WTC11 (cell line): ENCODE measurements around the gene LAMA2. TPM values are rescaled to one million over a fixed set of nuclear protein-coding genes. Genes with fewer than 3 reads are reported as not detected.
A peak's percentile ranks its signal among the peaks of the same experiment; 100 is the strongest.

Experiments used
- ATAC-seq: fragments of 200-7000 bp; cut with Tn5 transposase; 2 replicates; pipeline ENCODE4 v1.10.0; 2021; ENCODE audit warnings: mild to moderate bottlenecking, moderate library complexity
- CTCF ChIA-PET: fragments of 300-600 bp; sonication (Branson Sonifier 250); formaldehyde crosslinking; loops from one replicate; lab custom pipeline; 2021; ENCODE audit warnings: antibody characterized with exemption; lab: Charles Lee
- POLR2A ChIA-PET: fragments of 350-600 bp; sonication (Branson Sonifier 250); formaldehyde crosslinking; loops from one replicate; lab custom pipeline; 2021; ENCODE audit warnings: antibody characterized with exemption; lab: Charles Lee
- DNase-seq: peaks from one replicate; pipeline ENCODE4 v3.0.0; 2021; ENCODE audit warnings: low spot score
- H3K27ac Mint-ChIP-seq: 2 replicates; pipeline ENCODE4 v1.8.0; 2021; ENCODE audit warnings: mixed read lengths
- H3K27me3 Mint-ChIP-seq: 2 replicates; pipeline ENCODE4 v1.8.0; 2021; ENCODE audit warnings: low read depth, mild to moderate bottlenecking, moderate library complexity, mixed read lengths
- H3K36me3 Mint-ChIP-seq: 2 replicates; pipeline ENCODE4 v1.8.0; 2021; ENCODE audit warnings: mixed read lengths
- H3K4me1 Mint-ChIP-seq: 2 replicates; pipeline ENCODE4 v1.8.0; 2022; ENCODE audit warnings: mixed read lengths
- H3K4me3 Mint-ChIP-seq: 2 replicates; pipeline ENCODE4 v1.8.0; 2021; ENCODE audit warnings: mild to moderate bottlenecking, moderate library complexity, mixed read lengths
- H3K9me3 Mint-ChIP-seq: 2 replicates; pipeline ENCODE4 v1.8.0; 2021; ENCODE audit warnings: mixed read lengths
- CBFB ChIP-seq: sonication (generic); formaldehyde crosslinking; IDR thresholded peaks from 2 replicates; pipeline ENCODE4 v1.8.1; 2022; ENCODE audit warnings: mild to moderate bottlenecking, low read depth, missing genetic modification reagents
- E2F4 ChIP-seq: sonication (generic); formaldehyde crosslinking; IDR thresholded peaks from 2 replicates; pipeline ENCODE4 v1.8.1; 2022; ENCODE audit warnings: low read depth, mild to moderate bottlenecking, moderate library complexity, missing genetic modification reagents, borderline replicate concordance
- ELF4 ChIP-seq: sonication (generic); formaldehyde crosslinking; IDR thresholded peaks from 2 replicates; pipeline ENCODE4 v1.8.1; 2022; ENCODE audit warnings: low read depth, mild to moderate bottlenecking, moderate library complexity, missing genetic modification reagents
- FOXJ3 ChIP-seq: sonication (generic); formaldehyde crosslinking; IDR thresholded peaks from 2 replicates; pipeline ENCODE4 v1.9.0; 2021; ENCODE audit warnings: missing genetic modification reagents, mild to moderate bottlenecking, borderline replicate concordance
- GRHL2 ChIP-seq: fragments of 250-450 bp; sonication (Bioruptor Pico); IDR thresholded peaks from 2 replicates; pipeline ENCODE4 v1.8.0; 2022; ENCODE audit warnings: mild to moderate bottlenecking, moderate library complexity; ENCODE audit not compliant: insufficient replicate concordance, severe bottlenecking
- IRF1 ChIP-seq: sonication (generic); formaldehyde crosslinking; IDR thresholded peaks from 2 replicates; pipeline ENCODE4 v1.8.0; 2023; ENCODE audit warnings: missing genetic modification reagents
- JUN ChIP-seq: sonication (generic); formaldehyde crosslinking; IDR thresholded peaks from 2 replicates; pipeline ENCODE4 v1.8.0; 2023; ENCODE audit warnings: mild to moderate bottlenecking, missing genetic modification reagents
- MLX ChIP-seq: sonication (generic); formaldehyde crosslinking; IDR thresholded peaks from 2 replicates; pipeline ENCODE4 v1.8.1; 2023; ENCODE audit warnings: mild to moderate bottlenecking, missing genetic modification reagents, moderate library complexity
- MXD4 ChIP-seq: fragments of 250-450 bp; sonication (Bioruptor Pico); IDR thresholded peaks from 2 replicates; pipeline ENCODE4 v1.8.0; 2021; ENCODE audit warnings: mild to moderate bottlenecking, moderate library complexity, borderline replicate concordance
- MYBL2 ChIP-seq: sonication (generic); formaldehyde crosslinking; IDR thresholded peaks from 2 replicates; pipeline ENCODE4 v1.8.1; 2023; ENCODE audit warnings: mild to moderate bottlenecking, moderate library complexity, missing genetic modification reagents
- NFE2L1 ChIP-seq: sonication (generic); formaldehyde crosslinking; IDR thresholded peaks from 2 replicates; pipeline ENCODE4 v1.8.1; 2023; ENCODE audit warnings: missing genetic modification reagents
- OVOL2 ChIP-seq: fragments of 250-450 bp; sonication (Bioruptor Pico); IDR thresholded peaks from 2 replicates; pipeline ENCODE4 v1.9.0; 2021; ENCODE audit warnings: mild to moderate bottlenecking, borderline replicate concordance
- TEAD1 ChIP-seq: sonication (generic); formaldehyde crosslinking; IDR thresholded peaks from 2 replicates; pipeline ENCODE4 v1.8.0; 2022; ENCODE audit warnings: mild to moderate bottlenecking, missing genetic modification reagents
- ZMAT4 ChIP-seq: fragments of 250-450 bp; sonication (Bioruptor Pico); IDR thresholded peaks from 2 replicates; pipeline ENCODE4 v1.9.0; 2021; ENCODE audit warnings: mild to moderate bottlenecking
- ZNF138 ChIP-seq: sonication (generic); formaldehyde crosslinking; conservative IDR thresholded peaks from 2 replicates; pipeline ENCODE4 v1.8.1; 2022; ENCODE audit warnings: mild to moderate bottlenecking, moderate library complexity, missing genetic modification reagents
- ZNF232 ChIP-seq: sonication (generic); formaldehyde crosslinking; IDR thresholded peaks from 2 replicates; pipeline ENCODE4 v1.8.0; 2022; ENCODE audit warnings: mild to moderate bottlenecking, missing genetic modification reagents
- ZNF263 ChIP-seq: sonication (generic); formaldehyde crosslinking; IDR thresholded peaks from 2 replicates; pipeline ENCODE4 v1.8.1; 2022; ENCODE audit warnings: low read depth, mild to moderate bottlenecking, moderate library complexity, missing genetic modification reagents
- ZNF317 ChIP-seq: sonication (generic); formaldehyde crosslinking; IDR thresholded peaks from 2 replicates; pipeline ENCODE4 v1.8.1; 2023; ENCODE audit warnings: low read depth, mild to moderate bottlenecking, moderate library complexity, missing genetic modification reagents, borderline replicate concordance
- ZNF396 ChIP-seq: fragments of 250-450 bp; sonication (Bioruptor Pico); IDR thresholded peaks from 2 replicates; pipeline ENCODE4 v1.8.0; 2021; ENCODE audit warnings: mild to moderate bottlenecking, moderate library complexity, borderline replicate concordance
- ZNF423 ChIP-seq: fragments of 250-450 bp; sonication (Bioruptor Pico); IDR thresholded peaks from 2 replicates; pipeline ENCODE4 v2.1.2; 2022; ENCODE audit warnings: mild to moderate bottlenecking, moderate library complexity
- ZNF512 ChIP-seq: sonication (generic); formaldehyde crosslinking; IDR thresholded peaks from 2 replicates; pipeline ENCODE4 v1.8.1; 2022; ENCODE audit warnings: missing genetic modification reagents, borderline replicate concordance
- ZNF532 ChIP-seq: fragments of 250-450 bp; sonication (Bioruptor Pico); IDR thresholded peaks from 2 replicates; pipeline ENCODE4 v1.9.0; 2021; ENCODE audit warnings: mild to moderate bottlenecking, borderline replicate concordance
- total RNA-seq: library from RNA; stranded (reverse); gene quantifications from 3 replicates; pipeline ENCODE4 v1.2.3, GENCODE V29; 2021

The LAMA2 gene
- total RNA-seq, 1 experiment from 2014 or later: 6.6 TPM

GRCh38 chr6:129552413-129552812 lies 669.5 kb downstream of the LAMA2 start:
- POLR2A ChIA-PET: no interaction called here
- Mint-ChIP-seq H3K4me1 (0 out of 2 replicates have a peak, but pooled peaks cover 2% of the 10 kb centered on the region), H3K36me3 (no peaks in the 10 kb centered on the region), H3K27me3 (no peaks in the 10 kb centered on the region), H3K9me3 (no peaks in the 10 kb centered on the region), H3K27ac (no peak overlapping the region), H3K4me3 (no peak overlapping the region)
- CTCF ChIA-PET: interaction anchor here (0.8 to 1.3 kb wide), 2 partner anchors 53 to 54 kb away, joined by 3 to 4 read pairs; no protein-coding TSS in a partner anchor
- no peak for DNase-seq
- ATAC-seq: peak; percentile 61; the same call in 1 of the 2 replicates
- no peak for TF ChIP-seq TEAD1 (CRISPR knock-in tag)
- no peak for TF ChIP-seq FOXJ3 (CRISPR knock-in tag)
- TF ChIP-seq ZNF232: no peak
- TF ChIP-seq ZNF423 (CRISPR knock-in tag): no peak
- TF ChIP-seq IRF1 (CRISPR knock-in tag): no peak
- no peak for TF ChIP-seq MXD4 (CRISPR knock-in tag)
- no peak for TF ChIP-seq ZNF532 (CRISPR knock-in tag)
- no peak for TF ChIP-seq ZNF396 (CRISPR knock-in tag)
- TF ChIP-seq ZNF512 (CRISPR knock-in tag): no peak
- no peak for TF ChIP-seq MLX (CRISPR knock-in tag)
- no peak for TF ChIP-seq NFE2L1
- TF ChIP-seq ELF4: no peak
- TF ChIP-seq ZMAT4 (CRISPR knock-in tag): no peak
- TF ChIP-seq ZNF317 (CRISPR knock-in tag): no peak
- TF ChIP-seq OVOL2 (CRISPR knock-in tag): no peak

GRCh38 chr6:129555206-129555832 lies 672.4 kb downstream of the LAMA2 start:
- DNase-seq (no peak), ATAC-seq (peak; percentile 48)
- Mint-ChIP-seq H3K9me3 (no peaks in the 10 kb centered on the region), H3K27ac (no peak overlapping the region), H3K4me3 (no peak overlapping the region), H3K4me1 (0 out of 2 replicates have a peak, but pooled peaks cover 2% of the 10 kb centered on the region), H3K27me3 (no peaks in the 10 kb centered on the region), H3K36me3 (no peaks in the 10 kb centered on the region)
- POLR2A ChIA-PET: no interaction called here
- CTCF ChIA-PET: interaction anchor here (0.6 kb wide), 1 partner anchor 56 kb away, joined by 3 read pairs; no protein-coding TSS in a partner anchor
- no peak for TF ChIP-seq JUN (CRISPR knock-in tag)
- no peak for TF ChIP-seq MYBL2
- TF ChIP-seq E2F4 (CRISPR knock-in tag): no peak
- TF ChIP-seq ZNF138 (CRISPR knock-in tag): no peak
- no peak for TF ChIP-seq ZNF263
- no peak for TF ChIP-seq GRHL2 (CRISPR knock-in tag)
- no peak for TF ChIP-seq CBFB (CRISPR knock-in tag)
